Measurements from ENCODE around the gene IRF4.

- peak; percentile 82 for TF ChIP-seq POLR2A (IDR thresholded peaks at IDR 0.05; ENCODE audit: low read depth, low read length)
- TF ChIP-seq POLR2AphosphoS5 (IDR thresholded peaks at IDR 0.05; ENCODE audit: low read depth, low read length), result peak; percentile 79; the same call in 1 of the 2 replicates
- TF ChIP-seq TAF1 (IDR thresholded peaks at IDR 0.05; ENCODE audit: borderline replicate concordance, low read depth, low read length), result no peak
These were observed 7.1 kb downstream of the IRF4 start for GRCh38 chr6:398558-399078.
